A172 (cell line): ENCODE measurements around the gene GALNT2. TPM values are rescaled to one million over a fixed set of nuclear protein-coding genes. Genes with fewer than 3 reads are reported as not detected.

Source experiments
- DNase-seq: peaks from one replicate; pipeline ENCODE4 v3.0.0-alpha.2; 2015; ENCODE audit warnings: low spot score
- total RNA-seq: library from RNA; depleted of rRNA; stranded (reverse); fragments of >200 nt; shearing (Covaris generic); gene quantifications from 2 replicates; pipeline ENCODE4 v1.2.3, GENCODE V29; 2014

Gene GALNT2
- total RNA-seq, 1 experiment from 2014 or later: 79.8 TPM

DNA sequence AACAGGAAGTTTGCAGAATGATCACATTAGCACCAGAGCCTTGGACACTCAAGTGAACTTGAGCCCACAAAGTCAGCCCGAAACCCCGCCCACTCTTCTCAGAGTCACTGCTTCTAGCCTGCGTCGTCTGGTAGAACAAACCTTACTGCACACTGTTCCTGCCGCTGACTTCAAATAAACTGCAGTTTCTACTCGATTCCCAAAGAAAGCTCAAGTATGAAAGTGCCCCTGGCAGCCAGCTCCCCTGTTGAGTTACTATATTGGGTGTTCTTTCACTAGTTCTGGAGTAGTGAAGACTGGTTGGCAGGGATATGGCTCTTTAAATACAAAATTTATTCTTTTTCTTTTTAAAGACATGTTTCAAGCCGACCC lies 164.7 kb downstream of the GALNT2 start:
- no peak for DNase-seq

DNA sequence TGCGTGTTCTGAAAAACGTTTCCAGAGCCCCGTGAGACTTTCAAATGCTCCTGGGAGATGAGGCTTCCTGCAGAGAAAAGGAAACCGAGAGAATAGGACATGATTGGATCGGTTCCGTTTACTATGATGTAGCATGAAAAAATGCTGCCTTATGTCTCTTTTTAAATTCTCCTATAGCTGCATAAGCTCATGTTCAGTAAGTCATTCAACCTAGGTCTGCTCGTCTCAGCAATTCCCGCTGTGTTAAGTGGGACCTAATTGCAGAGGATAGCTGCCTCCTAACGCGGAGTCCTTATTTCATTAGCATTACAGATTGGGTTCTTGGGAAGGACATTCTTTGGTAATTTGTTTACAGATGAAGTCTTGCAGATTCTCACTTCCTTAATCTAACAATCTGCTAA lies 165.3 kb downstream of the GALNT2 start:
- DNase-seq: no peak

DNA sequence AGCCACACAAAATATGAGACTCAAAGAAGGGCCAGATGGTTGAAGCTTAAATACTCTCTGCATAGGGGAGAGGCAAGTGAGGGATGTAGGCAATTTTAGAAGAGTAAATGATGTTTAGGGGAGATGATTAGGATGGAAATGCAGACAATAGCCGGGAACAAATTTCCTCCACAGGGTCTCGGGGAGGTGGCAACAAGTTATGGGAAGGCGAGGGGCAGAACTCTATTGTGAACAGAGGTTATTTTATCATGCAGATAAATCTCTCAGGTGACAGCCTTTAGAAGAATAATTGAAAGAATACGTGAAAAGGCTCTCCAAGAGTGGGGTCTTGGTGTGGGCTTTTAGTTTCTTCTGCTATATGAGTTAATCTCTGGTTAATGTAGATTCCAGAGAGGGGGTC lies 166.7 kb downstream of the GALNT2 start:
- no peak for DNase-seq

DNA sequence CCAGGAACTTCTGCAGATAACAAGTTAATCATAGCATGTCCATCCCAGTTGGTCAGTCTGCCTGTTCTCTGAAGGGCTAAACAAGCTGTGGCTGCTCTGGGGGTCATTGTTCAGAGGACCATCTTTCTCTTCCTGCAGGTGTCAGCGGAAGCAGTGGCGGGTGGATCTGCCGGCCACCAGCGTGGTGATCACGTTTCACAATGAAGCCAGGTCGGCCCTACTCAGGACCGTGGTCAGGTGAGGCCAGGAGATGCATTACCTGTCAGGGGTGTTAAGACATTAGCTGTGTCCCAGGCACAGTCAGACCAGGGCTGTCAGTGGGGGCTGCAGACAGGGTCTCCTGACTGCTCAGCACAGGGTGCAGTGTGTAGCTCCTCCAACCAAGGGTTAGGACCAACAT lies 168.8 kb downstream of the GALNT2 start:
- no peak for DNase-seq

DNA sequence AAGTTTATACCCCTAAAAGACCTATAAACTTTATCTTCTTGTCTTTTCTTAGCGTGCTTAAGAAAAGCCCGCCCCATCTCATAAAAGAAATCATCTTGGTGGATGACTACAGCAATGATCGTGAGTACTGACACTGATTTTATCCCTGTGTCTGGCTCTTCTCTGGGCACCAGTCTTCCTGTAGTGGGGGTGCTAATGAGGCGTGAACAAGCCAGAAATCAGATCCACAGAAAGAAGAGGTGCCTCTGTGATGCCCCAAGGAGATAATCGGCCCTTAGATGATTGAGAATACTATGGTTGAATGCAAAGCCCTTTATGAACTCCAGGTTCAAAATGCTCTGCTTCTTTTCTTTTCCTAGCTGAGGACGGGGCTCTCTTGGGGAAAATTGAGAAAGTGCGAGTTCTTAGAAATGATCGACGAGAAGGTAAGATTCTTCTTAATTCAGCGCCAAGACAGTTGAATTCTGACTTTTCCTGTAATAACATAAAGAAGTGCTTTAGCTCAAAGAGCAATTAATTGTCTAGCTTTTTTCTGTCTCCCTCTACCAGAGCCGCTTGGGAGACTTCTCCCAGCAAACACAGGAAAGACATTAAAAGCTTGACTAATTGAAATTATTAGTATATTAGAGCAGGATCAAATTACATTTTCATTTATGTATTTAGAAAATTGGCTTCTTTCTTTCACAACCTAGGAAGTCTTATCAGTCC lies 169.4 kb downstream of the GALNT2 start:
- no peak for DNase-seq

DNA sequence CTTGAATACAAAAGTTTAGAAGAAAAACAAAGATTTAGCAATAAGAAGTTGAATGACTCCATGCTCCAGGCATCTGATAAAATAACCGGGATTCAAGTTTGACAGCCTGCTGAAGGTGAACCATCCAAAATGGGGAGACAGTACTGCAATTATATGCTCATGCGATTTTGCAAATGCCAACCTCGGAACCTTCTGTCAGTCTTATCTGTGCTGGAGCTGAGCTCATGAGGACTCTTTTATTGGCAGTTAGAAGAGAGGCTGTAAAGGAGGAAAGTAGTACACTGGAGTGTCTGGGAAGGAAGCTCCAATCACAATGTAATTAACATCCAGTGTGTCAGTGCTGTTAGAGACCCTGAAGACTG lies 170.0 kb downstream of the GALNT2 start:
- DNase-seq: no peak

DNA sequence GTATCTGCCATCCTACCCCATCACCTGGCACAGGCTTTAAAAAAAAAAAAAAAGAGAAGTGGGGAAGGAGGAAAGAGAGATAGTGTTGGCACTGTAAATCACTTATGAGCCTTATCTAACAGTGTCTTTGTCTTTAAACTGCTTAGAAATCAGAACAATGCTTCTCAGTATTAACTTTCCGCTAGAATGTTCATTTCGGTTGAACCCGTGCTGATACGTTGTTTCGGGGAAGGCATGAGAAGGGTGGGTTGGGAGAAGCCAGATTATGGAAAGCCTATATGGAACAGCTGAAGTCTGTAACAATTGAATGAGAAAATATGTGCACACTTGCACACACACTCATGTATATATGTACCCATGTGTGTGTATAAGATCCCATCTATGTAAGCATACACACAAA lies 170.8 kb downstream of the GALNT2 start:
- no peak for DNase-seq

DNA sequence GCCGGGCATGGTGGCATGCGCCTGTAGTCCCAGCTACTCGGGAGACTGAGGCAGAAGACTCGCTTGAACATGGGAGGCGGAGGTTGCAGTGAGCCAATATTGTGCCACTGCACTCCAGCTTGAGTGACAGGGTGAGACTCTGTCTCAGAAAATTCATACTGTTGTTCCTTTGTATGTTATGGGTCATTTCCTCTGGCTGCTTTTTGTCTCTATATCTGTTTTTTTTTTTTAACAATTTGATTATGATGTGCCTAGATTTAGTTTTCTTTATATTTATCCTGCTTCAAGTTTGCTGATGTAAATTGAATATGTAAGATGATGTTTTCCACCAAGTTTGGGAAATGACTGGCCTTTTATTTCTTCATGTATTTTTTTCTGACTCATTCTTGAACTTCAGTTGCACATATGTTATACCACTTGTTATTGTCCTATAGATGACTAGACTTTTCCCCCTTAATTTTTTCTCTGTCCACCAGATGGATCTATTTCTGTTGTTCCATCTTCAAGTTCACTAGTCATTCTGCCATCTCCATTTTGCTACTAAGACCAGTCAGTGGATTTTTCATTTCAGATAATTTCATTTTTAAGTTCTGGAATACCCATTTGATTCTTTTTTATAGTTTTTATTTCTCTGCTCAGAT lies 173.5 kb downstream of the GALNT2 start:
- DNase-seq: no peak

DNA sequence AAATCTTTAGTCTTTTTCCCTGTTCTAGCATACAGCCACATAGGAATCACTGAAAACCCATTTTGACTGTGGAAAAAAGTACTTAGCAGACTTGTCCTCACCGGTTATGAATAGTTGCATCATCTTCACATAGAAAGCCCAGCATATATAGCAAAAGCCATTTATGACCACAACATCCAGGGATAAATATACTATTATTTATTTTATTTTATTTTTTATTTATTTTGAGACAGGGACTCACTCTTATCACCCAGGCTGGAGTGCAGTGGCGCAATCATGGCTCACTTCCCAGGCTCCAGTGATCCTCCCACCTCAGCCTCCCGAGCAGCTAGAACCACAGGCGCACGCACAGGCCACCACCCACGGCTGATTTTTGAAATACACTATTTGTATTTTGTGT lies 175.3 kb downstream of the GALNT2 start:
- no peak for DNase-seq

DNA sequence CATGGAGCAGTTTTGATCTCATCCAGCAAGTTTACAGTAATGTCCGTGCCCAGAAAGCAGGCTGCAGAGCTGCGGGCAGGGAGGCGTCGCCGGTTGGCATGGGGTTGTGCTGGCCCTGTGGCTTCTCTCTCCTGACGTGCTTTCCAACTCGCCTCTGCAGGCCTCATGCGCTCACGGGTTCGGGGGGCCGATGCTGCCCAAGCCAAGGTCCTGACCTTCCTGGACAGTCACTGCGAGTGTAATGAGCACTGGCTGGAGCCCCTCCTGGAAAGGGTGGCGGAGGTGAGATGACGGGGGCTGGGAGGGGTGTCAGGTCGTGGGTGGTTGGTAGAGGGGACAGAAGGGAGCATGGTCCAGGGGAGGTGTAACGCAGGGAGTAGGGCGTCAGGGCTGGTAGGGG lies 176.1 kb downstream of the GALNT2 start:
- DNase-seq: no peak

DNA sequence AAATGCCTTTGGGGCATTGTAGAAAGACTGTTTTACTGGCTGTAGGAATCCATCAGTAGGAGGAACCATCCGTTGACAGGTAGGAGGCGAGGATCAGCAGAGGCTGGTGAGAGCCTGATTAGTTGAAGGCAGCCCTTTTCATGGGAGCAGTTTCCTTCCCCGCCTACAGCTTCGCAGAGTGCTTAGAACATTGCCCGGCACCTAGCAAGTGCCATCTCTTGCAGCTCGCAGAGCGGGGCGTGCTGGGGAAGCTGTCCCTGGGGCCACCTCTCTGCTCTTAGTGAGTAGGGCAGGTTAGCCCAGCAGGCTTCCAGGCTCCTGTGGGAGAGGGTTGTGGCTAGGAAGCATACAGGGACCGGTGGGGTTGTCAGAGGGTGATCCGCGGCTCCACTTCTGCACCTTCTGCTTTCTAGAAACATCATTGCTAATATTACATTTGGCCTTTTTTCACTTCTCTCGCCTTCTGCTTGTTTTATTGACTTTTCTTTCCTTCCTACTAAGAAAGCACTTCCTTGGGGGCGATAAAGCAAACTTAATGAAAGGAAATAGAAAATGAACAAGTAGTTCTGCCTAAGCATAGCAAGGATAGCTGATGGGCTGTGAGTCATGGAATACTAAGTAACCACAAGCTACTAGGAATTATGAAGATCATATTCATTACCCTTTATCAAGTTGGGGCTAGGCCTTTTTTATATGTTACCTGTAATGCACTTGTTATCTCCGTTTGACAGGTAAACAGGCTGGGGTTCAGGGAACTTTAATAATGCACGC lies 176.7 kb downstream of the GALNT2 start:
- DNase-seq: peak; percentile 13

DNA sequence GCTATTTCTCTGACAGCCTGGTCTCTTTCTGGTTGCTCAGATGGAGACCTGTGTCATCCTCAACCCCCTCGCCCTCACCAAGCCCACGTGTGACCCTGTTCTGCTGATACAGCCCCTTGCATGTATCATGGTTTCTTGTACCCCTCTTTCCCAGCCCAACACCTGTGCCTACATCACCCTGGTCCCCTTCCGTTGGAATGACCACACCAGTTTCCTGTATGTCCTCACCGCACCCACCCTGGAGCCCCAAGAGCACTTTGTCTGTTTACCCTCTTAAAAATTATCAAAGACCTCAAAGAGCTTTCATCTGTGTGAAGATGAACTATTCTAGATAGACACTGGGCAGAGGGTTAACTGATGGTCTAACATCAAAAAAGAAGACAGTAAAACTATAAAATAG lies 179.5 kb downstream of the GALNT2 start:
- DNase-seq: no peak

DNA sequence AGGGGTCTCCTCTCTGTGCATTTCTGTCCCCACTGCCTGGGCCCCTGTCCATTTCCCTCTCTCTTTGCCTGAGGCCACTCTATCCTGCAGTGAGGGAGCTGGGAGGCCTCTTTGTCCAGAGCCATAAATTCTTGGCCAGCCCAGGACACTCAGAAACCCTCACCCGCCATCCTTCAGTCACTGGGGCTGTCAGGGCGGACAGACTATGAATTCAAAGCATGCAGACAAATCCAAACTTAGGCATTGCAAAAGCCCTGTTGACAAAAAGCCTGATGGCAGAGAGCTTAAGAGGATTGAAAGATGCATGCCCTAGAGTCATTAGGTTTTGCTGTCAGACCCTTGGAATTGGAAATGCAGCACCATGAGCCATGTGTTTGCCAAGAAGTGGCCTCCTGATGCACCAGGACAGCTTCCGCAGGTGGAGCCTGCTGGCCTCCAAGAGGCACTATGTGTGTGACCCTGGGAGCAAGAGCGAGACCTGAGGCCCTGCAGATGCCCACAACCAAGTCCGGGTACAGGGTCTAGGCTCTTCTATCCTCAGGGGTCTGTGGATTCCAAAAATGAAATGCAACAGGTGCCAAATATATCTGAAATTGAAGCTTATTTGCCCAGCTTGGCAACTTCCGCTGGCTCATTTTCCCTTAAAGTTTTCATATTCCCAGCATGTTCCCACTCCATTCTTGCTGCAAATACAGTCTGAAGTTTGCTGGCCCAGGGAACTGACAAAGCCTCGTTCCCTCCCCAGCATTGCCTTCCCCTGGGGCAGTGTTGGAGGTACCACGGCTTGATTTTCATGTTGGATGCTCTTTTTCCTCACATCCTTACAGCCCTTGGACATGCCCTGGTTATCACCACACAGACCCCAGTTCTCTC lies 181.2 kb downstream of the GALNT2 start:
- no peak for DNase-seq

DNA sequence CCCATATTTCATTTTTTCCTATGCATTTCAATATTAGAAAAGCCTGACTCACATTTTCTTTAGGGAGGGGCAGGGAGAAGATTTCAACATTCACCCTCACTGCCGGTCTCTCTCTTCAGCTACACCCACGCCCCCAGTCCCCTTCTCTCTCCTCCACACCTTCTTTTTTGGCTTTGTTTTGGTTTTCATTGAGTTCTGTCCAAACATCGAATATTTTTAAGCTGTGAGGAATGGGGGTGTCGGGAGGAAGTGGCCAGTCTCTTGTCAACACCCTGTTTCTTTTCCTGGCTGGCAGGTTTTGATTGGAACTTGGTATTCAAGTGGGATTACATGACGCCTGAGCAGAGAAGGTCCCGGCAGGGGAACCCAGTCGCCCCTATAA lies 181.8 kb downstream of the GALNT2 start:
- no peak for DNase-seq

DNA sequence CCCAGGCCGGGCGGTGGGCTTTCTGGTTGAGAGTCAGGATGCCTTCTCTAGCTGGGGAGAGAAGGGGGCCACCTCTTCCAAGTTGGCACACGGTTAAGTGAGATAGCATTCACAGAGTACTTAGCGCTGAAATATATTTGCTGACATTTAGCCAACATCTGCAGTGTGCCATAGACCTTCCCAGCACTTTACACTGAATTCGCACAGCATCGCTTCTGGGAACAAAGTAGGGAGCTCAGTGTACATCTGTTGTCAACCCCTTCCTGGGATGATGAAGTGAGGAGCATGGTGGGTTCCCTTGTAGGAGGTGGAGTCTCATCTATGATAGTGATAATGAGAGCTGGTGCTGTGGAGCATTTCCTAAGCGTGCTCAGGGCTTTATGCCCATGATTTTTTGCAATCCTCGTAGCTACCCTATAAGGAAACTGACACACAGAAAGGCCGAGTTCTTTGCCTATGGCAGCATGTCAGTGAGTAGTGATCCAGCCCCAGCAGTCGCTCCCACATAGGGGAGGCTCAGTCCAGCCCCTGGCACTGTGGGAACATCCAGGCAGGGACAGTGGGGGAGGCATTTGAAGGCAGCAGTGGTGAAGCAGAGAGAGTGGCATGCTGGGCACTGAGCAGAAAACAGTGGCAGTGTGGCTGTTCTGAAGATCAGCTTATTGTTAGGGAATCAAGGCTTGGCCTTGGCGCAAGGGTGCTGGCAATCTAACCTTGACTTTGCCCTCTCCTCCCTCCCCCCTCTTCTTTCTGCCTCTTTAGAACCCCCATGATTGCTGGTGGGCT lies 182.8 kb downstream of the GALNT2 start:
- DNase-seq: no peak

DNA sequence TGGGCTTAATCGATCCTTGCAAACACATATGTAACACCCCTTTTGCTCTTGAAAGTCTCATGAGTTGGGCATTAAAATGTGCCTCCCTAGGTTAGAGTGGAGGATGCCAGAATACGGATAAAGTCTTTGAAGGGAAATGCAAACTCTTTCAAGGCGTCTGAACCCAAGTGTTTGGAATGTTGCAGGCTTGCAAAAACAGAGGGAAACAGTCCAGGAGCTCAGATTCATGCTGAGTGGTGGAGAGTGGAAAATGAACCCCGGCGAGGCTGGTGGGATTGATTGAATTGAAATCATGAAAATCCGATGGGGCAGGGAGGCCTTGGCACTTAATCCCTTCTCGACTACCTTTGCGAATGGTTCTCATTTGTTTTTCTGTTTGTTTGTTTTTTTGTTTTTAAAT lies 183.6 kb downstream of the GALNT2 start:
- no peak for DNase-seq

DNA sequence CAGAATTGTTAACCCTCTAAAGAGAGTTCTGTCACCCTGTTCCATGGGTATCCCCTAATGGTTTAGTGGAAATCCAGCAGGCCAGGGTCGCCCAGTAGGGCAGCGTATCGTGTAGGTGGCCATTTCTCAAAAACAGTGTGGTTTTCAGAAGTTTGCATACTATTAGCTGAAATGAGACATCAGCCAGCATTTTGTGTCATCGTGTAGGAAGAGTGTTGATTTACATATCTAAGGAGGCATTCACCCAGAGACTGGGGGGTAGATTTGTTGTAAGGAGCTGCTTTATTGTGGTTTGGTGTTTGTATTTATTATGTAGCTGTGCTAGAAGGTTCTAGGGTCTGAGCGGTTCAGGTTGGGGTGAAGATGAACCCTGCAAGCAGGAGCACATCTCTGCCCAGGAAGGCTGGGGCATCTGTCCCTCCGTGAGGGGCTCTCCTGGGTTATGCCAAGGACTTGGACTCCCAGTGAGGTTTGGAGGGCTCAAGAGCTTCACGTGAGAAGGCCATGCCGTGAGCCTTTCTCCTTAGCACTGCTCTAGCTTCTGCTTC lies 184.7 kb downstream of the GALNT2 start:
- DNase-seq: no peak

DNA sequence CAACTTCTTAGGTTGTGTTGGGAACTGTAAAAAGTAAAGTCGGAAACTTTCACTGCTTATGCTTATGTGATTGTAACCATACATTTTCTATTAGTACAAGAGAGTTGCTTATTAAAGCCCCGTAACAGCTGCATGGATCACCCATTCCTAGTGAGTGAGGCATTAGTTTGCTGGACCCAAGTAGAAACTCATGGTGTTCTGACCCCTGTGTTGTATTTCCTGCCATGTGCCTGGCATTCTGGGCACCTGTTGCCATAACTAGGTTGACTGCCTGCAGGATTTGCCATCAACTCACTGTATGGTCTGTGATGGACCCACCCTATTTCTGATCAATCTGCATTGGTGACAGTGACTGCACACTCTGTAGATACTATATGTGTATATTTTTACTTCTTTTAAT lies 186.1 kb downstream of the GALNT2 start:
- no peak for DNase-seq

DNA sequence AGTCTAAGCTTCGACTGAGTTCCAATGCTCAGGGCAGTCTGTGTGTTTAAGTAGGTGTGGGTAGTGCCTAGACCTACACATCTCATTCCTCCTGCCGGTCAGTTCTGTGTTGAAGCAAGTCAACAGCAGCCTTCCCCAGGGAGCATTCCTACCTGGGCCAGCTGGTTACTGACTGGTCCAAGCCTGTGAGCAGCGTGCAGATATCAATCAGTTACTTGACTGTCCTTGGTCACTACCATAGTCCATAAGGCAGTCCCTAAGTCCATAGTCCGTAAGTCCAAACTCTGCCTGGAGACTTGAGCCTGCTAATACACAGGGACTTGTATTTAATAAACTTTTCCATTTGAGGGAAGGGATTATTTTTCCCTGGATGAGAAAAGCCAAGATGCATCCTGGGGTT lies 187.2 kb downstream of the GALNT2 start:
- no peak for DNase-seq

DNA sequence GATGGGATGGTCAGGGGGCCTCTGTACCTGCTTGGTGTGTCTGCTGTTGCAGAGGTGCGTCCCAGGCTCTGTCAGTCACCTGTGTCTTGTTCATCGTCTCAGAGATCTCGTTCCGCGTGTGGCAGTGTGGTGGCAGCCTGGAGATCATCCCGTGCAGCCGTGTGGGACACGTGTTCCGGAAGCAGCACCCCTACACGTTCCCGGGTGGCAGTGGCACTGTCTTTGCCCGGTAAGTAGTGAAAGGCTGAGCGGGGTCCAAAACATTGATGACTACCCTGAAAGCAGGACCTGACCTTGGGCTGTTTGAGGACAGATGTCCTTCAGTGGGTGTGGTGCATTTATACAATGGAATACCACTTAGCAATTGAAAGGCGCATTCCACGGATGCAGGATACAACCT lies 188.1 kb downstream of the GALNT2 start:
- DNase-seq: no peak

DNA sequence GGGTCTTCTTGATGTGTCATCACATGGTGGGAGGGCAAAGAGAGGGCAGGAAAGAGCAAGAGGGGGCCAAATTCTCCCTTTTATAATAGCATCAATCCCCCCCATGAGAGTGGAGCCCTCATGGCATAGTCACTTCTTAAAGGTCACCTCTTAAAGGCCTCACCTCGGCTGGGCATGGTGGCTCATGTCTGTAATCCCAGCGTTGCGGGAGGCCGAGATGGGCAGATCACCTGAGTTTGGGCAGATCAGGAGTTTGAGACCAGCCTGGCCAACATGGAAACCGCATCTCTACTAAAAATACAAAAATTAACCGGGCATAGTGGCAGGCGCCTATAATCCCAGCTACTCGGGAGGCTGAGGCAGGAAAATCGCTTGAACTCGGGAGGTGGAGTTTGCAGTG lies 189.0 kb downstream of the GALNT2 start:
- DNase-seq: no peak
